HepG2 (cell line): Measurements from ENCODE around the gene RAB3GAP1. TPM values are rescaled to one million over a fixed set of nuclear protein-coding genes. Genes with fewer than 3 reads are reported as not detected.

Experiments used
- ATAC-seq: fragments of 200-7000 bp; cut with Tn5 transposase; 3 replicates; pipeline ENCODE4 v1.9.1; 2020; ENCODE audit warnings: mild to moderate bottlenecking, moderate library complexity
- BruUV-seq: library from RNA; stranded (reverse); fragments of 400-500 nt; replicated peaks from 2 replicates; lab custom pipeline; 2021; lab: Mats Ljungman, UMichigan
- CTCF ChIA-PET: fragments of 300-600 bp; formaldehyde crosslinking; extraction: SDS; loops from one replicate; lab custom pipeline; 2021; ENCODE audit warnings: low total read pairs, inconsistent platforms, low intra/inter-chr PET ratio; lab: Yijun Ruan, JAX
- POLR2A ChIA-PET: fragments of 350-600 bp; sonication (Branson Sonifier 250); formaldehyde crosslinking; loops from one replicate; lab custom pipeline; 2020; ENCODE audit warnings: antibody characterized with exemption, inconsistent platforms; lab: Yijun Ruan, JAX
- DNase-seq: peaks from one replicate; pipeline ENCODE4 v3.0.0-alpha.2; 2015; ENCODE audit warnings: low spot score
- FAIRE-seq: peaks from 3 replicates; lab custom pipeline; 2011; peaks lifted over from hg19 to GRCh38; lab: Jason Lieb, UNC
- H2AFZ ChIP-seq: one replicate; pipeline ENCODE4 v1.6.1; 2011; ENCODE audit warnings: low read length, inconsistent platforms
- H3K27ac ChIP-seq: fragments of 300-600 bp; 3 replicates; pipeline ENCODE4 v1.8.0; 2011; ENCODE audit warnings: mixed run types, mild to moderate bottlenecking, mixed read lengths, low read length, inconsistent platforms; ENCODE audit not compliant: insufficient read depth; ENCODE audit errors: extremely low read length
- H3K27me3 ChIP-seq, 2 experiments: fragments of 200-600 bp in 1 of 2; 2 replicates in 1 of 2; 3 replicates in 1 of 2; pipeline versions ENCODE4 v1.6.0 to v1.8.0; 2011; ENCODE audit warnings: low read length in 2 of 2, mild to moderate bottlenecking in 2 of 2, moderate library complexity in 2 of 2, inconsistent platforms in 1 of 2; ENCODE audit not compliant: insufficient read depth in 2 of 2, control insufficient read depth in 1 of 2
- H3K36me3 ChIP-seq, 2 experiments: fragments of 200-600 bp in 1 of 2; replicated peaks in 1 of 2; 2 replicates in 1 of 2; 3 replicates in 1 of 2; pipeline versions ENCODE4 v1.5.1 to v1.8.0; 2011; ENCODE audit warnings: low read length in 2 of 2, inconsistent platforms in 1 of 2; ENCODE audit not compliant: insufficient read depth in 2 of 2, control insufficient read depth in 1 of 2
- H3K4me1 ChIP-seq: 2 replicates; pipeline ENCODE4 v1.5.1; 2012; ENCODE audit warnings: low read length, inconsistent platforms; ENCODE audit not compliant: insufficient read depth
- H3K4me2 ChIP-seq: 2 replicates; pipeline ENCODE4 v1.6.0; 2011; ENCODE audit warnings: low read depth, low read length, inconsistent platforms
- H3K4me3 ChIP-seq, 3 experiments: fragments of 200-600 bp in 1 of 3; sonication (generic), shearing (Covaris generic) in 1 of 3; replicated peaks in 1 of 3; 2 replicates each; pipeline ENCODE4 v1.5.1; 2011 to 2016; ENCODE audit warnings: low read length in 3 of 3, inconsistent platforms in 2 of 3, low read depth in 2 of 3, mild to moderate bottlenecking in 2 of 3, control low read depth in 1 of 3, mixed read lengths in 1 of 3; ENCODE audit not compliant: insufficient read depth in 1 of 3
- H3K79me2 ChIP-seq: one replicate; pipeline ENCODE4 v1.6.1; 2011; ENCODE audit warnings: low read length, inconsistent platforms; ENCODE audit not compliant: insufficient read depth
- H3K9ac ChIP-seq: 2 replicates; pipeline ENCODE4 v1.6.0; 2011; ENCODE audit warnings: mild to moderate bottlenecking, low read depth, low read length, inconsistent platforms; ENCODE audit not compliant: insufficient read depth
- H3K9me3 ChIP-seq: 2 replicates; pipeline ENCODE4 v1.5.1; 2012; ENCODE audit warnings: mild to moderate bottlenecking, low read length
- H4K20me1 ChIP-seq: 2 replicates; pipeline ENCODE4 v1.6.0; 2011; ENCODE audit warnings: inconsistent platforms, mild to moderate bottlenecking, low read length, moderate library complexity; ENCODE audit not compliant: insufficient read depth
- CEBPB ChIP-seq: IDR thresholded peaks from 2 replicates; pipeline ENCODE4 v1.6.1; 2011; ENCODE audit warnings: low read depth, low read length, improper control_type of control experiment, borderline replicate concordance
- DMTF1 ChIP-seq: sonication (generic); formaldehyde crosslinking; IDR thresholded peaks from 2 replicates; pipeline ENCODE4 v1.4.0; 2020; ENCODE audit warnings: mild to moderate bottlenecking, missing genetic modification reagents
- SAP130 ChIP-seq: IDR thresholded peaks from 2 replicates; pipeline ENCODE4 v1.6.1; 2016; ENCODE audit warnings: low read depth
- SNRNP70 ChIP-seq: fragments of 200-400 bp; formaldehyde crosslinking; IDR thresholded peaks from 2 replicates; pipeline ENCODE4 v1.6.1; 2017; ENCODE audit warnings: mild to moderate bottlenecking, low read depth, low read length, moderate library complexity
- ZNF598 ChIP-seq: sonication (generic); formaldehyde crosslinking; IDR thresholded peaks from 2 replicates; pipeline ENCODE4 v1.5.1; 2020; ENCODE audit warnings: mild to moderate bottlenecking, missing genetic modification reagents, borderline replicate concordance
- ZNF720 ChIP-seq: sonication (generic); formaldehyde crosslinking; IDR thresholded peaks from 2 replicates; pipeline ENCODE4 v1.4.0; 2020; ENCODE audit warnings: missing genetic modification reagents
- ZNF781 ChIP-seq: sonication (generic); formaldehyde crosslinking; IDR thresholded peaks from 2 replicates; pipeline ENCODE4 v1.5.1; 2020; ENCODE audit warnings: borderline replicate concordance, mild to moderate bottlenecking, missing genetic modification reagents; ENCODE audit errors: not compliant biosample characterization
- ZNF878 ChIP-seq: sonication (generic); formaldehyde crosslinking; IDR thresholded peaks from 2 replicates; pipeline ENCODE4 v1.8.1; 2023; ENCODE audit warnings: mild to moderate bottlenecking, missing genetic modification reagents, moderate library complexity
- ZZZ3 ChIP-seq: sonication (generic); formaldehyde crosslinking; IDR thresholded peaks from 2 replicates; pipeline ENCODE4 v1.4.0; 2020; ENCODE audit warnings: missing genetic modification reagents, mild to moderate bottlenecking, borderline replicate concordance
- WGBS: methylation state at CpG from one replicate; pipeline ENCODE4 v1.1.6; 2017; ENCODE audit warnings: low lambda C conversion rate; 5-methylcytosine and 5-hydroxymethylcytosine counted together
- in situ Hi-C: cut with HindIII; loops from 2 replicates; pipeline ENCODE4 v1.10.0; 2017; ENCODE audit warnings: low pct_unique_long_range_greater_than_20kb; ENCODE audit not compliant: extremely low pct_ligation_motif_present
- intact Hi-C: fragments of 100-400 bp; cut with micrococcal nuclease; formaldehyde crosslinking; loops from one replicate; pipeline ENCODE4 v1.10.0; 2022; ENCODE audit not compliant: unreplicated experiment
- polyA plus RNA-seq, 8 experiments: library from polyadenylated mRNA; depleted of rRNA in 3 of 8; stranded (reverse) in 7 of 8; unstranded in 1 of 8; fragments of >200 nt; fragmentation: Illumina TruSeq in 4 of 8; extraction: Trizol in 4 of 8; gene quantifications; 2 replicates each; pipeline versions ENCODE4 v1.2.1 to v1.2.3, GENCODE V29; 2011 to 2016; ENCODE audit warnings: low read depth in 4 of 8, missing spikeins in 1 of 8, mixed read lengths in 1 of 8; ENCODE audit not compliant: insufficient read depth in 1 of 8
- total RNA-seq, 5 experiments: library from RNA; depleted of rRNA; stranded (reverse); fragments of >200 nt; fragmentation: Illumina TruSeq; extraction: Trizol; gene quantifications; 2 replicates each; pipeline ENCODE4 v1.2.3, GENCODE V29; 2016; ENCODE audit warnings: low read depth in 1 of 5
- TF ChIP-seq, protein P1 (sequence below): sonication (generic); formaldehyde crosslinking; IDR thresholded peaks from 2 replicates; pipeline ENCODE4 v1.4.0; 2020; ENCODE audit warnings: missing genetic modification reagents

Gene RAB3GAP1
- total and polyA plus RNA-seq, 2 of the 13 experiments (the other 11 are each of a cell fraction or from before 2014, with no cell fraction given) = 15.2 to 48.8 TPM

- TF ChIP-seq DMTF1 (CRISPR knock-in tag) = no peak
- no peak for TF ChIP-seq ZNF878 (CRISPR knock-in tag)
- no peak for TF ChIP-seq ZNF598 (CRISPR knock-in tag)
- TF ChIP-seq, protein P1, sequence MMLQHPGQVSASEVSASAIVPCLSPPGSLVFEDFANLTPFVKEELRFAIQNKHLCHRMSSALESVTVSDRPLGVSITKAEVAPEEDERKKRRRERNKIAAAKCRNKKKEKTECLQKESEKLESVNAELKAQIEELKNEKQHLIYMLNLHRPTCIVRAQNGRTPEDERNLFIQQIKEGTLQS = no peak
- TF ChIP-seq SNRNP70 = no peak
- no peak for TF ChIP-seq ZZZ3 (CRISPR knock-in tag)
- TF ChIP-seq ZNF720 = no peak
Observed at GRCh38 chr2:135074216-135074615, 22.1 kb downstream of the RAB3GAP1 start (continued).

DNA sequence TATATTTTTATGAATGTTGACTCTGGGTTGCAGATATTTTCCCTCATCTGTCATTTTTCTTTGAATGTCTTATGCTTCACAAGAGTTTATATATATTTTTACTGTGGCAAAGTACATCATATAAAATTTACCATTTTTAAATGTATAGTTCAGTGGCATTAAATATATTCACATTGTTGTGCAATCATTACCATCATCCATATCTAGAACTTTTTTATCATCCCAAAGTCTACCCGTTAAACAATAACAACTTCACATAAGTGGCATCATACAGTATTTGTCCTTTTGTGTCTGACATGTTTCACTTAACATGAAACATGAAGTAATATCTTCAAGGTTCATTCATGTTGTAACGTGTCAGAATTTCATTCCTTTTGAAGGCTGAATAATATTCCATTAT lies 24.5 kb downstream of the RAB3GAP1 start:
- TF ChIP-seq CEBPB = peak; percentile 64
- TF ChIP-seq ZNF781 = no peak
- TF ChIP-seq SAP130 (CRISPR knock-in tag) = no peak

More for the DNA sequence above, 24.5 kb downstream of the RAB3GAP1 start:
- WGBS = over 99% methylated on average over 2 of the region's 2 CpGs
- Histone ChIP-seq H3K27ac (no peak overlapping the region), H3K9me3 (peaks cover 18% of the 10 kb centered on the region), H3K4me1 (no peaks in the 10 kb centered on the region), H3K27me3 (no peaks in the 10 kb centered on the region), H3K9ac (no peak overlapping the region), H3K4me2 (no peak overlapping the region), H2AFZ (no peak overlapping the region), H4K20me1 (no peaks in the 10 kb centered on the region), H3K36me3 (peaks cover 0 to 4% of the 10 kb centered on the region in 2 experiments; a peak in 4 of 5 replicates), H3K79me2 (peaks cover under 1% of the 10 kb centered on the region), H3K4me3 (no peak overlapping the region)
- FAIRE-seq (peak; percentile 32), DNase-seq (no peak), ATAC-seq (no peak)
- BruUV-seq = no TSS peak
- in situ Hi-C loops (no loop called here), intact Hi-C loops (no loop called here)
- ChIA-PET POLR2A (no interaction called here), CTCF (no interaction called here)
